Left cardiac atrium (tissue), 4 donors: ENCODE data around the gene NANS. TPM values are rescaled to one million over a fixed set of nuclear protein-coding genes. Genes with fewer than 3 reads are reported as not detected.
A peak's percentile ranks its signal among the peaks of the same experiment; 100 is the strongest.
"Not testable (repeated sequence)": the region's sequence is repeated elsewhere in the genome, so short reads cannot be mapped to it uniquely, and the experiment has no call there.

ENCODE experiments used
- ATAC-seq, 2 donors: fragments of 200-7000 bp; cut with Tn5 transposase; one replicate each; pipeline ENCODE4 v1.9.1; 2020; ENCODE audit warnings: mild to moderate bottlenecking in 2 of 2, moderate library complexity in 2 of 2
- DNase-seq: peaks from one replicate; pipeline ENCODE4 v3.0.0-alpha.2; 2020
- intact Hi-C, 2 donors: fragments of 100-400 bp; cut with DNase I; formaldehyde crosslinking; loops; one replicate each; pipeline versions ENCODE4 v1.14.1 to v1.15.1; 2022 to 2023
- total RNA-seq, 2 donors: library from RNA; stranded (reverse); fragmentation: NEBNext Ultra II Directional; extraction: Animal tissue kit (Norgen Biotek cat#: 25700); gene quantifications; one replicate each; pipeline ENCODE4 v1.2.1, GENCODE V29; 2021
- donor health status: DM: no; HTN: yes; CAD: no.
- donor health status: DM: no; HTN: yes; CAD: no; lungs with severe emphysema.
- donor health status: DM: yes; HTN: yes; CAD: no.
- donor health status: Dilated cardiomyopathy.

The NANS gene
- total RNA-seq, 2 donors from 2014 or later: 31.0 to 41.5 TPM

- DNase-seq, intact Hi-C loops, ATAC-seq: not testable (repeated sequence)
Measured at GRCh38 chr9:98090674-98091073, 34.1 kb downstream of the NANS start.

GRCh38 chr9:98091735-98092612, 35.4 kb downstream of the NANS start:
- ATAC-seq (no peak), DNase-seq (no peak)
- intact Hi-C loops: no loop called here

- ATAC-seq: no peak
- intact Hi-C loops: no loop called here
- DNase-seq: no peak
Measured at GRCh38 chr9:98092613-98092931, 36.0 kb downstream of the NANS start.

DNA sequence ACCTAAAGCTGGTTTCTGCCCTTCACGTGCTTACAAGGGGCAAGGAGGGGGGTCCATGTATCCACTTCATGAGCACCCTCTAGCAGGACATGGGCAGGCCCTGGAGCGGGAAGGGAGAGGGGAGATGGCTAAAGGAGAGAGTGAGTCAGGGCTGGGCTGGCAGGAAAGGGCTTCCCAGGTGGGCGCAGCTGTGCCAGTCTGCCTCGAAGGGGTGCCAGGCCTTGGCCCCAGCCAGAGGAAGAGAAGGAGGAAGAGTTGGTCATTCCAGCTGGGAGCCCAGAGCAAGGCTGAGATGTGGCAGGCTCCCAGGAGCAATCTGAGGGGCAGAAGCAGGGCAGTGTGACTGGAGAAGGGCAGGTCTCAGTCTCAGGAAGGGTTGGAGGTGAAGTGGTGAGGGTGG, 37.8 kb downstream of the NANS start:
- ATAC-seq (no peak), DNase-seq (no peak)
- intact Hi-C loops: no loop called here

DNA sequence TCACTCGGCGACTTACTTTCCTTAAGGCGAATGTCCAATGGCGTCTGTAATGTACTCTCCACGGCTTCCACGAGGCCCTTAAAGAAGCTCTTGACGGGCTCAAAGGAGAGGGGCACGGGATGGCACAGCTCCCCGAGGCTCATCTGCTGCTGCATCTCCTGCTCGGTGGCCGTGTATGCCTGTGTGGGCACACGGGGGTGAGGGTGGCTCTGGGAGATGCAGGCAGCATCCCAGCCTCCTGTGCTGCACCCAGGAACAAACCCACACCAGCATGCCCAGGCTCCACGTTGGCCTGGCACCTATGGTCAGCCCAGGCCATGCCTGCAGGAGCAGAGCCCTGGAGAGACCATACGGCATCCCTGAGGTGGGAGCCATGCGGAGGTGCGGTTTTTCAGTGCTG, 38.3 kb downstream of the NANS start:
- ATAC-seq (no peak), DNase-seq (no peak)
- intact Hi-C loops: no loop called here

GRCh38 chr9:98095401-98095800, 38.9 kb downstream of the NANS start:
- ATAC-seq: no peak
- intact Hi-C loops: no loop called here
- DNase-seq: no peak

DNA sequence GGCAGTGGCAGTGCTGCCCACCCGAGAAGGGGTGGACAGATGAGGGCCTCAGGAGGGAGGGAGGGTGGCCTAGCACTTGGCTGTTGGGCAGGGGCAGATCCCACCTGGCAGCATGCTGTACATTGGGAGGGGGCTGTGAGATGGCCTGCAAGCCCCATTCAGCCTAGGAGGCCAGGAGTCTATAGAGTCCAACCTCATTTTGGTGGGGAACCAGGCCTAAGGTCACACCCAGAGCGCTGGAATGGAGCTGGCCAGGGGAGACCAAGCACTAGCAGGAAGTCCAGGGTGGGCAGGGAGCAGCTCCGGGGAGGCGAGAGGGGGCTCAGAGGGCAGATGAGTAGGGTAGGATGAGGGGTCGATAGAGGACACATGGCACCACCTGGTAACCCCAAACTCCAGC, 39.6 kb downstream of the NANS start:
- no peak for DNase-seq
- no peak for ATAC-seq
- intact Hi-C loops: no loop called here

DNA sequence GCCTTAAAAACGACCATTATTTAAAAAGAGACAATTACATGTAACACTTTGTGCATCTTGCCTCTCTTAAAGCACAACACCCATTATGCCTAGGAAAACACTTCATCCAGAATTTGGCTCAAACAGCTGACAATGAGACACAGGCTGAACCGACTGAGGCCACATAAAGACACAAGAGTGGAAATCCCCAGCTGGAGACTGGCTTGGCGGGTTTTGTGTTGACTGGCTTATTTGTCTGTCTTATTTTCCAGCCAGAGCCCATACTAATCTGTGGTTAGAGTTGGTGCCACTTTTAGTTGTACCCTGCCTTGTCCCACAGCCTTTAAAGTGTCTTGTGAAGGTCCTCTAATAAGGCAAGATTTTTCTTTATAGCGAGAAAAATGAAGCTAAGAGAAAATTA, 41.3 kb downstream of the NANS start:
- intact Hi-C loops: no loop called here
- DNase-seq (no peak), ATAC-seq (no peak)

DNA sequence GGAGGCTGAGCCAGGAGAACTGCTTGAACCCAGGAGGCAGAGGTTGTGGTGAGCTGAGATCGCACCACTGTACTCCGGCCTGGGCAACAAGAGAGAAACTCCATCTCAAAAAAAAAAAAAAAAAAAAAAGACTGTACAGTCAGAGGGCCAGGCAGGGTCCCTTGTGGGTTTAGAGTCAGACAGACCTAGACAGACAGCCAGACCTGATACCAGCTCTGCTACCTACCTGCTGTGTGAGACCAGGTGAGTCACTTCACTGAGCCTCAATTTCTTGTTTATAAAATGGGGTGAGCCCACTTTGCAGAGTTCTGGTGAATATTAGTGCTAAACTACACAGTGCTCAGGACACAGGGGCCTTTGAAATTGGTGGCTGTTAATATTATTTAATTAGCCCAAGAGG, 42.8 kb downstream of the NANS start:
- intact Hi-C loops: no loop called here
- no peak for ATAC-seq
- DNase-seq: no peak

GRCh38 chr9:98099898-98100297, 43.4 kb downstream of the NANS start:
- intact Hi-C loops: no loop called here
- ATAC-seq (no peak), DNase-seq (no peak)

DNA sequence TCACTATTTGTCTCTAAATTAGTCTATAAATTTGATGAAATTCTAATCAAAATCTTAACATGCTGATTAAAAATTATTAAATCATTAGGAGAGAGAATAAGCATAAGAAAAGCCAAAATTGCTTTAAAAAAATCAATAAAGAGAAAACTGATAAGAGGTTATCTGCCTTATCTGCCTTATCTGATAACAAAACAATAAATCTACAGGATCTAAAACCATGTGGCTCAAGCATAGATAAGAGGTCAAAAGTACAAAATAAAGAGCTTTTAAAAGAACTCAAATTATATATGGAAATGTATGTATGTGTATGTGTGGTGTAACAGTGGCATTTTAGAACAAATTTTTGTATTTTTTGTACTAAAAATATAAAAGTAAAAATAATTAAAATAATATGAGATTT, 43.9 kb downstream of the NANS start:
- DNase-seq: no peak
- intact Hi-C loops: no loop called here
- no peak for ATAC-seq

DNA sequence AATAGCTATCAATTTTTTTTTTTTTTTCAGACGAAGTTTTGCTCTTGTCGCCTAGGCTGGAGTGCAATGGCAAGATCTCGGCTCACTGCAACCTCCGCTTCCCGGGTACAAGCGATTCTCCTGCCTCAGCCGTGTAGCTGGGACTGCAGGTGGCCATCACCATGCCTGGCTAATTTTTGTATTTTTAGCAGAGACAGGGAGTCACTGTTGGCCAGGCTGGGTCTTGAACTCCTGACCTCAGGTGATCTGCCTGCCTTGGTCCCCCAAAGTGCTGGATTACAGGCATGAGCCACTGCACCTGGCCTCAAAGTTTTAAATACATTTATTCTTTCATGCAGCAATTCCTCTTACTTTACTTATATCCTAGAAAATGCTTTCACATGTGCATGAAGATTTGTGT, 44.9 kb downstream of the NANS start:
- ATAC-seq: no peak
- intact Hi-C loops: no loop called here

DNA sequence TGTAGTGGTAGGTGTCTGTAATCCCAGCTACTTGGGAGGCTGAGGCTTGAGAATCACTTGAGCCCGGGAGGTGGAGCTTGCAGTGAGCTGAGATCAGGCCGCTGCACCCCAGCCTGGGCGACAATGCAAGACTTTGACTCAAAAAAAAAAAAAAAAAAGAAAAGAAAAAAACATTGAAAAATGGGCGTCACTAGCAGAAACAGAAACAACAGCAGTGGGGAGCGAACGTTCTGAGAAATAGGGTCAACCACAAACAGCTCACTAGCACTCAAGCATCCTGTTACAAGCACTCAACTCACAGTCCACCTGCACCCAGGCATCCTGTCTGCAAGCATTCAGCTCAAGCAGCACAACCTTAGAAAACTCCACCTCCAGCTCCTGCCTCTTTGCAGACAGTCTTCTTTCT, 45.3 kb downstream of the NANS start:
- ATAC-seq (peak; percentile 51 to 84), DNase-seq (no peak)
- intact Hi-C loops: no loop called here

More for the DNA sequence above, 44.9 kb downstream of the NANS start:
- no peak for DNase-seq

DNA sequence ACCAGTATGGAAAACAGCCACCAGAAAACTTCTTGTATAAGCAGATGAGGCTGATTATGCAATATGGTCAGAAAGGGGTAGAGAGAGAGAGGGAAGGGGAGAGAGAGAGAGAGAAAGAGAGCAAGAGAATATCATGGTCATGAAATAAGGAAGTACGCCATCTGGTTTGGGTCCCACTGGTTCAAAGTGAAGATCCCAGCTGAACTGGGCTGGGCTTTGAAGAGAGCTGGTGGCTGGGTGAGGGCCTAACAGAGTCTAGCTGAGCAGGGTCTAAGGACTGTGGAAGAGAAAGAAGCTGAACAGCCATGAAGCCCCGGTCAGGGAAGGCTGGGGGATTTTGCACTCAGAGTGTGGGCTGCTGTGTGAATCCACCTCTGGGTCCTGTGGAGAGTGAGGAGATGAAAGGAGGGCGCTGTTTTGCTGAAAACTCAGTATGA, 47.9 kb downstream of the NANS start:
- peak in 1 of 2 donors; percentile 54 for ATAC-seq
- intact Hi-C loops: no loop called here
- DNase-seq: no peak

DNA sequence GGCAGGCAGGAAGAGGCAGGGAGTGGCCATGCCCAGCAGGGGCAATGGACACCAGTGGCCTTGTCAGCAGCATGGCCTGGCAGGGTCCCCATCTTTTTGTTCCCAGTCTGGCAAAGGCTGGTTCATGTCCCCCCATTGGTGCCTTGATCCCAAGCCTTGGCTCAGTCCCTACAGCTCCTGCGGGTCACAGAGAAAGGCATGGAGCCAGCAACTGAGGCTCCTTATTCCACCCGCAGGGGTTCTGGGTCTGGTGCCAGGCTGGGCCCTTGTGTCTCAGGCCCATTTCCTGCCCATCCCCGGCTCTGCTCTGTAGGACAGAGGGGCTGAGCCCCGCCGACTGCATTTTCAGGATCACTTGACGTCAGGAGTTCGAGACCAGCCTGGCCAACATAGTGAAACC, 48.5 kb downstream of the NANS start:
- DNase-seq (no peak), ATAC-seq (no peak)
- intact Hi-C loops: no loop called here

GRCh38 chr9:98107926-98108325, 51.4 kb downstream of the NANS start:
- intact Hi-C loops: no loop called here
- no peak for DNase-seq
- ATAC-seq: no peak

GRCh38 chr9:98108531-98109031, 52.0 kb downstream of the NANS start:
- ATAC-seq (peak; percentile 33 to 35), DNase-seq (no peak)
- intact Hi-C loops: no loop called here

DNA sequence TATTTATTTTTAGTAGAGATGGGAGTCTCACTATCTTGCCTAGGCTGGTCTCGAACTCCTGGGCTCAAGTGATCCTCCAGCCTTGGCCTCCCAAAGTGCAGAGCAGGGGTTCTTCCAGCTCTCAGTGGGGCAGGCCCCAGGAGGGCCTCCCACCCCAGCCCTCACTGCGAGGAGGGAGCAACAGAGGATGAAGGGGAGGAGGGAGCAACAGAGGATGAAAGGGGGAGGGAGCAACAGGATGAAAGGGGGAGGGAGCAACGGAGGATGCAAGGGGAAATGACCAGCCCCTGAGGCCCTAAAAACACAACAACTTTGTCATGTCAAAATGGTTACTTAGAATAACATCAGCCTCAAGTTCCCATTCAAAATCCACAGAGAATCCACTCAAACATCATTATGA, 52.5 kb downstream of the NANS start:
- ATAC-seq: no peak
- no peak for DNase-seq
- intact Hi-C loops: no loop called here

GRCh38 chr9:98117097-98117496, 60.6 kb downstream of the NANS start:
- ATAC-seq, intact Hi-C loops: not testable (repeated sequence)

GRCh38 chr9:98117984-98118639, 61.6 kb downstream of the NANS start:
- intact Hi-C loops: no loop called here

More at GRCh38 chr9:98117097-98117496, 60.6 kb downstream of the NANS start:
- not testable (repeated sequence) for DNase-seq

More at GRCh38 chr9:98117984-98118639, 61.6 kb downstream of the NANS start:
- DNase-seq (no peak), ATAC-seq (peak in 1 of 2 donors; percentile 34)
